GM18507 (cell line): Measurements from ENCODE around the gene PHLPP1.
A peak's percentile ranks its signal among the peaks of the same experiment; 100 is the strongest.
"Not testable (repeated sequence)": the region's sequence is repeated elsewhere in the genome, so short reads cannot be mapped to it uniquely, and the experiment has no call there.

Experiments used
- DNase-seq: peaks from one replicate; pipeline ENCODE4 v3.0.0; 2011; ENCODE audit warnings: low read depth; ENCODE audit not compliant: insufficient read length; ENCODE audit errors: extremely low spot score
- FAIRE-seq: peaks from 2 replicates; lab custom pipeline; 2011; peaks lifted over from hg19 to GRCh38; lab: Jason Lieb, UNC

PHLPP1 gene

DNA sequence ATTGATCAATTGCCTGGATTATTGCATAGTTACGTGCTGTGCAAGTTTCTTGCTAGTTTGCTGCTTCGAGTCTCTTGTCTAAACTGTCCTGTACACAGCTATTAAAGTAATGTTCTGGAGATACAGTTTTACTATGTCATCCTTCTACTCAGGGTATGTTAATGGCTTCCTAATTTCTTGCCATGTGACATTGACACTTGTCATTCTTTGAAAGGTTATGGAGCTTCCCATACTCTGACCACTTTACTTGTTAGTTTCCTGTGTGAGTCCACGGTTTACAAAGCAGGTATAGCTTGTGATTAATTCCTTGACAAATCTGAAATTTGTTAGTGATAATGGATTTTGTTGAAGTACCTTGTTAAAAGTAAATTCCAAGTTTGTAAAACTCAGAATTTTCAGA, 80.5 kb downstream of the PHLPP1 start:
- DNase-seq: no peak
- FAIRE-seq: no peak

DNA sequence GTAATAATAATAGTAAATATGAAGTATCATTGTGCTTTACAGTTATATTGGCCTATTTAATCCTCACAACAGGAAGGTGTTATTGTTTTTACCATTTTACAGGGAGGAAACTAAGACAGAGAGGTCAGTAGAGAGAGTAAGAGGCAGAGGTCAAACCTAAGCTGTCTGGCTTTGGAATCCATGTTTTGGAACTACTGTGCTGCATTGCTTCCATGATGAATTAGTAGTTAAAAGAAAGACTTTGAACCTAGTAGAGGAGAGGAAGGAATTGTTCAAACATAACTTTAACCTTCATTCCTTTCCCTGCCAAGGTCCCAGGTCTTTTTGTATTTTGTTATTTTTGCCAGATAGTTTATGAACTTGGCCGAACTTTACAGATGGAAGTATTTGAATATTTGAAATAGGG, 80.9 kb downstream of the PHLPP1 start:
- FAIRE-seq: no peak

DNA sequence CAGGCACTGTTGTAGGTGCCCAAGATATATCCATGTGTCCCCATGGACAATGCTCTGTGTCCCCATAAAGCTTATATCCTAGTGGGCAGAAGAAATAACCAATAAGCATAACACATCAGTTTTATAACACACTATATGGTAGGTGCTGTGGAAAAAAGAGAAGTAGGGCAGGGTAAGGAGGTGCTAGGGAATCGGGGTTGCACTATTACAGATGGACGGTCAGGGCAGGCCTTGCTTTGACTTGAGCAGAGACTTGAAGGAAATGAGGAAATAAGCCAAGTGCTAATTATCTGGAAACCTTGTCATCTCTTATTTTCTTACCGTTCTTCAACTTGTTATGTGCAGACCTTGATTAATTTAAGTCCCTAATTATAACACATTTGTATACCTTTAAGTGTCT, 82.0 kb downstream of the PHLPP1 start:
- FAIRE-seq (no peak), DNase-seq (no peak)

More for the DNA sequence above, 80.9 kb downstream of the PHLPP1 start:
- DNase-seq: no peak

DNA sequence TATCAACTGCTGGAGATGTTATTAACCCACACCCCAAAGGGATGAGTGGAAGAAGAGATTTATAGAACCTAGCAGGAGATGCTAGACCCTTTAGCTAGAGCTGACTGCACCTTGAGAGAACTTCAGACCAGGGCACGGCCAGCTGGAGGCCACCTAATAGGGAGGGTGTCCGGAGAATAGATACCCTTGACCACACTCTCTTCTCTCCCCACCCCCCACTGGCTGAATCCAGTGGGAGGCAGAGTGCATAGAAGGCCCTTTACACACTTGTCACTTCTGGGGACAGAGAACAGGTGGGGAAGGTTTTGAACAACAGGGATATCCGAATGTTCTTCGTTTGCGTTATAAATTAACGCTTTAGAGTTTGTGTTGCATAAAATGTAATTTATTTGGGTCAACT, 84.6 kb downstream of the PHLPP1 start:
- DNase-seq (no peak), FAIRE-seq (no peak)

DNA sequence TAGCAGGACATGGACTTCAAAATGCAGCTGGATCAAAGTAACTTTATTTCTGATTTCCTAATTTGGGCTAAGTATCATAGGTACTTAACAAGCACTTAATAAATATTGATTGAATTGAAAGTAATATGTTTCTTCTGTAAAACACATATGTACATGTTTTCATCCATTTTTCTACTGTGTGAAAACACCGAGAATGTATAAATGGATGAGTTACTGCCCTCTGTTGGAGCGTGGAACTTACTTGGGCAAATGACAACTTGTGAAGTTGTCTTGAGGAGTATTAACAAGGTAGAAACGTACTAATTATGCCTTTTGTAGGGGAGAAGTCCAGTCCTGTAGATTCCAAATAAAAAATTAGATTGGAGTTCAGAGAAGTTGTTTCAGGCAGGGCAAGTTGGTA, 87.2 kb downstream of the PHLPP1 start:
- FAIRE-seq (no peak), DNase-seq (no peak)

DNA sequence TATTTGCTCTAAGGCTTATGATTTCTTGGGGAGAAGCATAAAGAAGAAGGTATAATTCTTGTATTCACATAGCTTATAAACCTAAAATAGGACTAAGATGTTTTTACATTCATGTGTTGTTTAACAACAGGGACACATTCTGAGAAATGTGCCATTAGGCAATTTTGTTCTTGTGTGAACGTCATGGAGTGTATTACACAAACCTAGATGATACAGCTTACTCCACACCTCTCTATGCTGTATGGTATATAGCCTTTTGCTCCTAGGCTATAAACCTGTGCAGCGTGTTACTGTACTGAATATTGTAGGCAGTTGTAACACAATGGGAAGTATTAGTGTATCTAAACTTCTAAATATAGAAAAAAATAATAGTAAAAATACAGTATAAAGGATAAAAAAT, 92.1 kb downstream of the PHLPP1 start:
- no peak for FAIRE-seq
- no peak for DNase-seq

DNA sequence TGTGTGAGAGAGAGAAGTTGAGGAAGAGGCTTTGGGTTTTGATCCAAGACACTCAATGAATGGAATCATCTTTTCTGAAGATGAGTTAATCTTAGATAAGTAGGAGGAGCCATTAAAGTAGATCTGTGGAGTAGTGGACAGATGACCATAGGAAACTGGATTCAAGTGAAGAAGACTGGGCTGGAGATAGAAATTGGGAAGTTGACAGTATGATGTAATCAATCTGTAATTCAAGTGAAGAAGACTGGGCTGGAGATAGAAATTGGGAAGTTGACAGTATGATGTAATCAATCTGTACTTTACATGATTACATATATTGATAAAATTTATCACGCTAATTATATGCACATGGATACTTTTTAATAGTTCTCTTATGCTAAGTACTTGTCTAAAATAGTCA, 92.8 kb downstream of the PHLPP1 start:
- DNase-seq: no peak
- no peak for FAIRE-seq

DNA sequence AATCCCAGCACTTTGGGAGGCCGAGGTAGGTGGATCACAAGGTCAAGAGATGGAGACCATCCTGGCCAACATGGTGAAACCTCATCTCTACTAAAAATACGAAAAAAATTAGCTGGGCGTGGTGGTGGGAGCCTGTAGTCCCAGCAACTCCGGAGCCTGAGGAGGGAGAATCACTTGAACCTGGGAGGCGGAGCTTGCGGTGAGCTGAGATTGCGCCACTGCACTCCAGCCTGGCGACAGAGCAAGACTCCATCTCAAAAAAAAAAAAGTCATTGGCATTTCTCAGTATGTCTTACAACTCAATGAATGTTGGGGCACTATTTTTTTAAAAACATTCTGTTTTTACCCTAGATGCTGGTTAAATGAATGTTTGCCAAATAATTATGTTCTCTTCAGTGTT, 94.1 kb downstream of the PHLPP1 start:
- DNase-seq, FAIRE-seq: not testable (repeated sequence)

DNA sequence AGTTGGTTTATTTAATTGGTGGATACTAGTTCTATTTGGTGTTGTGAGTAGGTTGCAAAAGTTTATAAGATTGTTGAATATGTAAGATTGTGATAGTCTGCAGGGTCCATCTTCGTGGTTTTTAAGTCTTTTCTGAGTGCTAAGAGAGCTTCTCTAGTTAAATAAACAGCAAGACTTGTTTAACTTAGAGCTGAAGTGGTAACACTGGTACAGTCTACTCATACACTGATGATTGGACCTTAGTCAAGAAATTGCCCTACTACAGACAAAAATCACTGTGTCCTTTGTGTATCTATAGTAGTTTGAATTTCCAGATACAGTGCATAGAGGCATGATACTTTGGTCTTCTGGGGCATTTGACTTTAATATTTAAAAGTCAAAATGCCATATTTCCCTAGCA, 94.6 kb downstream of the PHLPP1 start:
- no peak for FAIRE-seq
- DNase-seq: no peak

DNA sequence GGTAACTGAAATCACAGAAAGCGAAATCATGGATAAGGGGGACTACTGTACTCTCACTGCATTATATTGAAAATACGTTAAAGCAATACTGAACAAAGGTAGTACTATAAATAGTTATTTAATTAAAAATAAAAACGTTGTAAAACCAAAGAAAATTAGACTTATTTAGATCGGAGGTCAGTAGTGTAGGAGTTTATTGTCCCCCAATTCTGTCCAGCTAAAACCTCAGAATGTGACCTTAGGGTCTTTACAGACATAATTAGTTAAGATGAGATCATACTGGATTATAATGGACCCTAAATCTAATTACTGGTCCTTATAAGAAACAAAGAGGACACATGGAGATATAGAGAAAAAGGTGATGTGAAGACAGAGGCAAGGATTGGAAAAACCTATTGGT, 95.3 kb downstream of the PHLPP1 start:
- FAIRE-seq (no peak), DNase-seq (no peak)

DNA sequence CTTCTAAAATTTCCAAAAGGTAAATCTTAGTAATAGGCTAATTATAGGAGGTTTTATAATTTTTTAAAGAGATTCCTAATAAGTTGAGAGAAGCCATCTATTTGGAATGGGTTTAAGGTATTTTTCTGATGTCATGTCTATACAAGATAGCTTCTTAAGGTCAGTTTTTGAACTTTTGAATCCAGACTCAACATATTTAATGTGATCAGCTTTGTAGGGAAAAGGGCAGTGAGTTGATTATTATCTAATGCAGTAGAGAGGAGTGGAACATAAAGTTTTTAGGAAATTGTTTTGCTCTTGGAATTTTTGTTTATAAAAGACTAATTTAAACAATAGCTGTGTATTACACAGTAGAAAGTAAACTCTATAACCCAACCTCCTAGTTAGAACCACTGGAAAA, 96.3 kb downstream of the PHLPP1 start:
- DNase-seq: no peak
- no peak for FAIRE-seq

DNA sequence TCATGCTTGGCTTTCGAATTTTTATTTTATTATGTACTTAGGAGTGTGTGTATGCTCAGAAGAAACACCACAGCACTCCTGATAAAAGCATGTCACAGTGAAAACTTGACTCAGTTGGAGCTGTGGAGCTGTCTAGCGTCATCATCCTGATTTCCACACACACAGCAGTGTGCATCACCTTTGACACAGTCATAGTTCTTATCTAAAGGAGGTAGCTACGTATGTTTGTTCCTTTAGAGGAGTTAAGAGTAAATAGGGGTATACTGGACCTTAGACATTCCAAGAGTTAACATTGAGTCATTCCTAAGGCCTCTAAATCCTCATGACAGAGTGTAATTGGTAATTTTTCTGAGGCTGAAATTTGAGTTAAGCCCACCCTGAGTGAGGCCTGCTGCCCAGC, 96.9 kb downstream of the PHLPP1 start:
- FAIRE-seq: no peak

DNA sequence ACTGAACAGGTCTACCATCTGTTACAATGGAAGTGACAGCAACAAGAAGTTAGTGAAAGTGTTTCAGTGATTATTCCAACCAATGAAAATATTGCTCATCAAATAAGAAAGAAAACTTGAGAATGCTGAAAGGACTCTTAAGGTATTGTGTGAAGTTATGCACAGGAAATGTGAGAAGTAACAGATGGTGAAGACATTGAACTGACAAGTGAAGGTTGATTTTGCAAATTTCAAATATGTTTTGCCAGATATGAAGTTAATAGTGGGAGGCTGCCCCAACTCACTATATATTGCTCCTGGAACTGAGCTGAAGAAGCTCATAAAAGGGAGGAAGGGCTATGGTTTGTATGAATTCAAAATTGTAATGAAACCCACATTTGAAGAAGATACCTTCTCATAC, 97.5 kb downstream of the PHLPP1 start:
- DNase-seq: no peak
- no peak for FAIRE-seq

More for the DNA sequence above, 96.9 kb downstream of the PHLPP1 start:
- no peak for DNase-seq

DNA sequence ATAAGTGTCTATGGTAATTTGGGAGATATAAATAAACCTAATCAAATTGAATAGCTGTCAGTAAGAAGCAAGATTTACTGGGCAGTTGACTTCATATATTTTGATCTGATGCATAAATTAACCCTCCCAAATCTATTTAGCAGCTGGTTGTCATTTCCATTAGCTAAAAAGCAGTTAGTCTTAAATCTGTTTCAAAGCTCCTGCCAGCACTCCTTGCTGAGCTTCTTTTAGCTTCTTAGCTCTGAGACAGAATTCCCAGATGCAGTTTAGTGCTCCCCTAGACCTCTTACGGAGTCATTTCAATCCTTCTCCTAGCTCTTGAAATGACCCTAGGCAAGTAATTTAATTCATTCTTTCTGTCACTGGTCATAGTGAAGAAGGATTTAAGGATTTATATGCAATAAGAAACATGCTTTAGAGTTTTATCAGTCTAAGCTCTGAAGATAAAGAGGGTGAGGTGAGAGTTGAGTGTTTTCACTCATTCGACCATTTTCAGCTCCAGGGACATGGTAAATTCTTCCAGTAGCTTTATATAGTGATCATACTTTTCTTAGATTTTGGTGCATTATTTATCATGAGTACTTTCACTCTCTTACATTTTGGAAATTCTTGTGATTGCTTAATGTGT, 98.9 kb downstream of the PHLPP1 start:
- FAIRE-seq (no peak), DNase-seq (no peak)

DNA sequence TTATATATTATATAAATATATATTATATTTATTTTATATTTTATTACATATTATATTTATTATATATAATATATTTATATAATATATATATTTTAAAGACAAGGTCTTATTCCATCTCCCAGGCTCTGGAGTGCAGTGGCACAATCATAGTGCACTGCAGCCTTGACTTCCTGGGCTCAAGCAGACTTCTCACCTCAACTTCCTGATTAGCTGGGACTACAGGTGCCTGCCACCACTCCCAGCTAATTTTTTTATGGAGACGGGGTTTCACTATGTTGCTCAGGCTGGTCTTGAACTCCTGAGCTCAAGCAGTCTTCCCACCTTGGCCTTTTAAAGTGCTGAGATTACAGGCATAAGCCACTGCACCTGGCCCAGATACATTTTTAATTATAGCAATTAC, 110.0 kb downstream of the PHLPP1 start:
- DNase-seq (no peak), FAIRE-seq (no peak)

DNA sequence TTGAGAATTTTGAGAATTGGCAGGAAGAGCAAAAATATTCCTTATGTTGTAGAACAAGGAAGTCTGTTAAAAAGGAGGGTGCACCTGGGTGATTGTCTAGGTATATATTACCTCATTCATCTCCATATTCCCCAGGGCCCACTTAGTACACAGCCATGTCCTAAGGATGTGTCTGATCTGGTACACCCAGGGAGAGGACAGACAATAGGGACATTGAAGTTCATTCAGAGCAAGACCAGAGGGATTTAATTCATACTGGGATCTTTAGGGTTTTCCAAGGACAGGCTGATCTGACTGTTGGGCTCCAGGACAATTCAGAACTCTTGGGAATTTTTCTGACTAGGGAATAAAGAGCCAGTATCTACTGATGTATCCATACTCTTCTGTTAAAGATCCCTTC, 112.1 kb downstream of the PHLPP1 start:
- FAIRE-seq: no peak
- no peak for DNase-seq

DNA sequence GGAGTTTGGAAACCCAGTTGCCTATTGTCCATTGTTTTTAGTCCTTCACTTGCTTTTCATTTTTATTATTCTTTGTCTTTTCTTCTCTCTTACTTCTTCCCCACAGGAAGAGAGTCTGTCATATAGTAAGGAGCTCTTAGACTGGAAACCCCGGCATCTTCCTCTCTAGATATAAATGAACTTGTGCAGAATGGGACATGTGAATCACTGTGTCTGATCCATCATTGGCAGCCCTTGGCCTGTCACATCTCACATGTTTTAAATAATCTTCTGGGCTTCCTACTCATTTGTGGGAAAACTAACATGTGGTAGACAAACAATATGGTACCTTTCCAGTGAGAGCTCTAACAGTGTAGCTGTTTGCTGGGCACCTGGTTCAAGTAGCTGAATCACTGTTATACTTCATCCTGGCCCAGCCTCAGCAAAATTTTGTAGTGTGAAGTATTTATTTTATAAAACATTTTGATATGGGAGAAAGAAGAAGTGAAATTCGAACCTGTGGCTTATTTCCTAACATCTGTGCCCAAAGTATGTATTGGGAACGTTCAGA, 112.8 kb downstream of the PHLPP1 start:
- no peak for FAIRE-seq

DNA sequence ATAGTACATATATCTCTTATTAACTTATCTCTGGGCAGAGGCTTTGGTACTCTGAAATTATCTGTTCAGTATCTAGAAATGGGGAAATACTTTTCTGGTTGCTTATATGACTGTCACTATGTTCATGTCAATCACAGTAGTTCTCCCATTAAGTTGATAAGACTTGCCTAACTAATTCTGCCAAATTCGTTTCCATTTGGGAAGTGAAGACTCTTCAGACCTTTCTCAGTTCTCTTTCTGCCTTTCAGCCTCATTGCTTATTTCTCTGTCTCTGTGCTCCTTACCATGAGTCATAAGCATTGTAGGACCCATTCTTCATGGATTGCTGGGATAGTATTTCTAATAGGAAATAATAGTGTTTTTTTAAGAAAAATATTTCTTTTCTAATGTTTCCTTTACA, 113.5 kb downstream of the PHLPP1 start:
- FAIRE-seq: no peak

More for the DNA sequence above, 112.8 kb downstream of the PHLPP1 start:
- no peak for DNase-seq

DNA sequence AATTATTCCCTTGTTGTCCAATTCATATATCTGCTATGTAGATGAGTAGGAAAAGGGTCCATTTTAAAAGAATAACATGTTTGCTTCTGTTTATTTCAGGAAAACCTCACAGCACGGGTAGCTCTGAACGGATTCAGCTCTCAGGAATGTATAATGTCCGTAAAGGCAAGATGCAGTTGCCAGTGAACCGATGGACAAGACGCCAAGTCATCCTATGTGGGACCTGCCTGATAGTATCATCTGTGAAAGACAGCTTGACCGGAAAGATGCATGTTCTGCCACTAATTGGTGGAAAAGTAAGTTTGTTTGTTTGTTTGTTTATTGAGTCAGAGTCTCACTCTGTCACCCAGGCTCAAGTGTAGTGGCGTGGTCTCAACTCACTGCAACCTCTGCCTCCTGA, 114.6 kb downstream of the PHLPP1 start:
- DNase-seq (no peak), FAIRE-seq (no peak)

More for the DNA sequence above, 113.5 kb downstream of the PHLPP1 start:
- DNase-seq: no peak

DNA sequence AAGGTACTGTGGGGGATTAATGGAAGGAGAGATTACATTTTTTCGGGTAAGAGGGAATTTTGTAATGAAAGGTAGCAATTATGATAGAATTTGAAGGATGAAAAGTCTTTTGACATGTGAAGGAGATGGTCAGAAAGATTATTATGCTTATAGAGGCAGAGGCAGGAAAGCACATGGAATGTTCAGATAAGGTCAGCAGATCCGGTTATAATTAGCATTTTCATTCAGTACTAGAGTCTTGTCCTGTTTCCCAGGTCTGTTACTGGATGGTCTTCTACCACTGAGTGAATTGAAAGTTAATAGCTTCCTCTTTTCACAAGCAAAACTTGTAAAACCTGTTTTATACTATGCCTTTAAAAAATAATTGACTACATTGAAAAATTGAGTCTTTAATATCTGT, 116.9 kb downstream of the PHLPP1 start:
- FAIRE-seq (peak; percentile 79), DNase-seq (no peak)

DNA sequence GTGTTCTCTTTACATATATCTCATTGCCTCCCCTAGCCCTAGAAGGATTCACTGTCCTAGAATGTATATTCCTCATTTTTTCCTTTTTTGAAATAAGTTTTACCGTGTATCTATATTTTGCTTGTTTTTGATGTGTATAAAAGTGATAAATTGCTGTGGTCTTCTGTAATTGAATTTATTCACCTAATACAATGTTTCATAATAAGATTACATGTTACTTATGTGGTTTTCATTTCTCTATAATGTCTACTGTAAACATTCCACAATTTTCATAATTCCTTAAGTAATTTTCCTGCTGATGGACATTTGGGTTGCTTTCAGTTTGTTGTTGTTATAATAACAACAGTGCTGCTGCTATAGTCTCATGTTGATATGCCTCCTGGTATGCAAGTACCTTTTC, 118.2 kb downstream of the PHLPP1 start:
- FAIRE-seq (no peak), DNase-seq (no peak)

DNA sequence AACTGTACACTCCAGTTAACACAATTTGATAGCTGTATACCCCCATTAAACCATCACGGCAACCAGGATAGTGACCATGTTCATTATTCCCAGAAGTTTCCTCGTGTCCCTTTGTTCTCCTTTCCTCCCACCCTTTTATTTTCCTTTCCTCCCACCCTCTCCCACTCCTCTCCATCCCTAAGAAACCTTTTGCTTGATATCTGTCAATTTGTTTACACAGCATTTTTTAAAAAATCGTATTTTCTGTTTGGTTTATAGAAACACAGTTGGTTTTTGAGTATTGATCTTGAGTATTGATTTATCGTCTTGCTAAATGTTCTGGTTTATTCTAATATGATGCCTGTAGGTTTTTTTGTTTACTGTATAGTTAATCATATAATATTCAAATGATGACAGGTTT, 119.4 kb downstream of the PHLPP1 start:
- FAIRE-seq (no peak), DNase-seq (no peak)
